22Rv1 (cell line): ENCODE measurements around the gene ANKRD33B.
"Not testable (repeated sequence)": the region's sequence is repeated elsewhere in the genome, so short reads cannot be mapped to it uniquely, and the experiment has no call there.

Experiments used
- H3K27ac ChIP-seq: fragments of 450-650 bp; 2 replicates; pipeline ENCODE4 v1.5.1; 2017
- ZFX ChIP-seq: fragments of 450-650 bp; IDR thresholded peaks from 2 replicates; pipeline ENCODE4 v1.6.1; 2017; ENCODE audit warnings: antibody characterized with exemption, borderline replicate concordance
- TF ChIP-seq, protein P1 (sequence below): fragments of 450-650 bp; IDR thresholded peaks from 2 replicates; pipeline ENCODE4 v1.5.1; 2017; ENCODE audit warnings: mild to moderate bottlenecking

The ANKRD33B gene

GRCh38 chr5:10543585-10544040 is 20.3 kb upstream of the ANKRD33B start:
- no peak for TF ChIP-seq ZFX
- TF ChIP-seq, protein P1, sequence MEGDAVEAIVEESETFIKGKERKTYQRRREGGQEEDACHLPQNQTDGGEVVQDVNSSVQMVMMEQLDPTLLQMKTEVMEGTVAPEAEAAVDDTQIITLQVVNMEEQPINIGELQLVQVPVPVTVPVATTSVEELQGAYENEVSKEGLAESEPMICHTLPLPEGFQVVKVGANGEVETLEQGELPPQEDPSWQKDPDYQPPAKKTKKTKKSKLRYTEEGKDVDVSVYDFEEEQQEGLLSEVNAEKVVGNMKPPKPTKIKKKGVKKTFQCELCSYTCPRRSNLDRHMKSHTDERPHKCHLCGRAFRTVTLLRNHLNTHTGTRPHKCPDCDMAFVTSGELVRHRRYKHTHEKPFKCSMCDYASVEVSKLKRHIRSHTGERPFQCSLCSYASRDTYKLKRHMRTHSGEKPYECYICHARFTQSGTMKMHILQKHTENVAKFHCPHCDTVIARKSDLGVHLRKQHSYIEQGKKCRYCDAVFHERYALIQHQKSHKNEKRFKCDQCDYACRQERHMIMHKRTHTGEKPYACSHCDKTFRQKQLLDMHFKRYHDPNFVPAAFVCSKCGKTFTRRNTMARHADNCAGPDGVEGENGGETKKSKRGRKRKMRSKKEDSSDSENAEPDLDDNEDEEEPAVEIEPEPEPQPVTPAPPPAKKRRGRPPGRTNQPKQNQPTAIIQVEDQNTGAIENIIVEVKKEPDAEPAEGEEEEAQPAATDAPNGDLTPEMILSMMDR = no peak
- no peak overlapping the region for H3K27ac ChIP-seq

DNA sequence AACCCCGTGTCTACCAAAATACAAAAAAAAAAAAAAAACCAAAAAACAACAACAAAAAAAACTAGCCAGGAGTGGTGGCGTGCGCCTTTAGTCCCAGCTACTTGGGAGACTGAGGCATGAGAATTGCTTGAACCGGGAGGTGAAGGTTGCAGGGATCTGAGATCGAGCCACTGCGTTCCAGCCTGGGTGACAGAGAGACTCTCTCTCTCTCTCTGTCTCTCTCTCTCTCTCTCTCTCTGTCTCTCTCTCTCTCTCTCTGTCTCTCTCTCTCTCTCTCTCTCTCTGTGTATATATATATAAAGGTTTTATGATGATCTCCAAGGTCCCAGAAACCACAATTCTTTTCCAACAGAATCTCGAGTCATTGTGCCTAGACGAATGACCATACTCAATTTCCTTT is 18.8 kb upstream of the ANKRD33B start:
- TF ChIP-seq ZFX = no peak
- TF ChIP-seq, protein P1 = no peak
- no peak overlapping the region for H3K27ac ChIP-seq

GRCh38 chr5:10546186-10546585 is 17.7 kb upstream of the ANKRD33B start:
- TF ChIP-seq, protein P1 = no peak
- no peak for TF ChIP-seq ZFX
- H3K27ac ChIP-seq = no peak overlapping the region

DNA sequence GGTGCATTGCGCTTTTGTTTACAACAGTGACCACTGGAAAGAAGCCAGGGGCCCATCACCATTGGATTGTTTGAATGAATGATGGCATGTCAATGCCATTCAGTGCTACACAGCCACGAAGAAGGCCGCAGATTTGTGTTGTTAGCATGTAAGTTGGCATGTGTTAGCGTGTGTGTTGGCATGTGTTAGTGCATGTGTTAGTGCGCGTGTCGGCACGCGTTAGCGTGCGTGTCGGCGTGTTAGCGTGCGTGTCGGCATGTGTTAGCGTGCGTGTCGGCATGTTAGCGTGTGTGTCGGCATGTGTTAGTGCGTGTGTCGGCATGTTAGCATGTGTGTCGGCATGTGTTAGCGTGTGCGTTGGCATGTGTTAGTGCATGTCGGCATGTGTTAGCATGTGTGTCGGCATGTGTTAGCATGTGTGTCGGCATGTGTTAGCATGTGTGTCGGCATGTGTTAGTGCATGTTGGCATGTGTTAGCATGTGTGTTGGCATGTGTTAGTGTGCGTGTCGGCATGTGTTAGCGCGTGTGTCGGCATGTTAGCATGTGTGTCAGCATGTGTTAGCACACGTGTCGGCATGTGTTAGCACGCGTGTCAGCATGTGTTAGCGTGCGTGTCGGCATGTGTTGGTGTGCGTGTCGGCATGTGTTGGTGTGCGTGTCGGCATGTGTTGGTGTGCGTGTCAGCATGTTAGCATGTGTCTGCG is 15.3 kb upstream of the ANKRD33B start:
- no peak overlapping the region for H3K27ac ChIP-seq
- TF ChIP-seq, protein P1 = no peak
- TF ChIP-seq ZFX = no peak

- not testable (repeated sequence) for H3K27ac ChIP-seq
Observed at GRCh38 chr5:10549123-10549514, 14.8 kb upstream of the ANKRD33B start.

DNA sequence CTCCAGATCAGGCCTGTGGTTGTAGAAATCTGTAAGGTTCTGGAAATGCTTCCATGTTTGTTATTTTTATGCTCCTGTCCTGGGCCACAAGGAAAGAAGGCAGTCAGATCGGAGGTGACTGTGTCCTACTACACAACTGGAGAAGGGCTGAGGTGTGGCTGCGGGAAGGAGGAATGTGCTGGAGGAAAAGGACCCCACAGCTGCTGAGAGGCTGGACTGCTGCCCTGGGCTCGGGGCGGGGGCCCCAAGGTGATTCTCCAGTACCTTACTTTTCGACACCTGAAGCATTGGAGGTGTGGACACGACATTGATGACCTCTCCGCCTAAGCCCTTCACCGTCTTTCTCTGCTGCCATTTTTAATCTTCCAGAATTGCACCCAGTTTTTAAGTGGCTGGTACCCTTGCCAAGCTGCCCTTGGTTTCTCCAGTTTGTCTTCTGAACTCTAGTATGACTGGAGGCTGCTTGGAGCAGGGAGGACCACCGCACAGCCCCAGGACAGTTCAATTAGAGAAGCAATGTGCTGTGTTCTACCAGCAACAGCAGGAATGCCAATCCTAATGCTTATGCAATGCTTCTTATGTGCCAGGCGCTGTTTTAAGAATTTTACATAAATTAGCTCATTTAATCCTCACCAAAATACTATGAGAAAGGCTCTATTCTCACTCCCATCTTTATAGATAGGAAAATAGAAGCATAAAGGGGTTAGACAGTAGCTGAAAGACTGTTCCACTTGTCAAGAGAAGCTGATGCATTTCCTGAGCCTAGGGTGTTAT is 13.5 kb upstream of the ANKRD33B start:
- no peak overlapping the region for H3K27ac ChIP-seq
- TF ChIP-seq ZFX = no peak
- TF ChIP-seq, protein P1 = no peak

DNA sequence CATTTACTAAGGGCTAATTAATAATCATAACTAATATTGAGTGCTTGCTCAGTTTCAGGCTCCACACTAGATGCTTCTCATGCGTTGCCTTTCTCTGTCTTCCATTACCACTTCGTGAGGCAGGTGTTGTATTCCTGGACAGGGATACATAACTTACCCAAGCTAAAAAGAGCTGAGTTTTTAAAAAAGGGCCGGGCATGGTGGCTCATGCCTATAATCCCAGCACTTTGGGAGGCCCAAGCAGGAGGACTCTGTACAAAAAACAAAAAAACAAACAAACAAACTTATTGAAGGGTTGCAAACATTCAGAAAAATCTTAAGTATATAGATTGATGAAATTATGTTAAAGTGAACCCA is 12.1 kb upstream of the ANKRD33B start:
- TF ChIP-seq, protein P1 = no peak
- no peak for TF ChIP-seq ZFX
- H3K27ac ChIP-seq = no peak overlapping the region
